GM12892 (cell line): Measurements from ENCODE around the gene GDPD5.

Experiments used
- DNase-seq: peaks from one replicate; pipeline ENCODE4 v3.0.0; 2011; ENCODE audit not compliant: insufficient read length
- FAIRE-seq: peaks from 2 replicates; lab custom pipeline; 2011; peaks lifted over from hg19 to GRCh38; lab: Jason Lieb, UNC
- POLR2A ChIP-seq: IDR thresholded peaks from 2 replicates; pipeline ENCODE4 v1.6.1; 2011; ENCODE audit warnings: low read depth, low read length, control low read depth
- POLR2AphosphoS5 ChIP-seq: IDR thresholded peaks from 2 replicates; pipeline ENCODE4 v1.6.1; 2011; ENCODE audit warnings: low read depth, low read length, control low read depth
- TAF1 ChIP-seq: IDR thresholded peaks from 2 replicates; pipeline ENCODE4 v1.6.1; 2011; ENCODE audit warnings: low read depth, mild to moderate bottlenecking, control low read depth, low read length, borderline replicate concordance

GDPD5 gene

GRCh38 chr11:75450826-75451821 is 74.6 kb downstream of the GDPD5 start:
- FAIRE-seq (no peak), DNase-seq (peak; percentile 52)
- TF ChIP-seq POLR2AphosphoS5 (no peak), POLR2A (no peak), TAF1 (no peak)

- TF ChIP-seq POLR2AphosphoS5, result no peak
- TF ChIP-seq TAF1, result no peak
- TF ChIP-seq POLR2A, result no peak
- DNase-seq, result no peak
- FAIRE-seq, result no peak
These were observed 75.5 kb downstream of the GDPD5 start for GRCh38 chr11:75450236-75450635.

GRCh38 chr11:75449776-75450175 is 76.0 kb downstream of the GDPD5 start:
- FAIRE-seq, result no peak
- TF ChIP-seq POLR2A (no peak), POLR2AphosphoS5 (no peak), TAF1 (no peak)
- no peak for DNase-seq

DNA sequence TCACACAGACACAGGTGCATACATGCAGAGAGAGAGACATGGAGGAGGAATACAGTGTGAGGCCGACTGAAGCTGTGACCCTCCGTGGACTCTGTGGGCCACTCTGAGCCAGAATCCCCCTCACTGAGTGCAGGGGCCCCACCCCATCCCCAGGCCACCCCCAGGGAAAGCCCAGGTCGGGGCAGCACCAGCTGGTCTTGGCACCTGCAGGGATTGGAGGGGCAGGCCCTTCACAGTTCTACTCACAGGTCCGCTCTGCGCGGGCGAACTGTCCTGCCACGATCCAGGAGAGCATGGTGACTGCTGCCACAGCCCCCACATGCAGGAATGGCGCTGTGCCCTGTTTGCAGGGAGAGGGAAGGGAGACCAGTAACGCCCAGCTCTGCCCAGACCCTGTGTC is 76.5 kb downstream of the GDPD5 start:
- TF ChIP-seq TAF1, result no peak
- TF ChIP-seq POLR2AphosphoS5, result no peak
- TF ChIP-seq POLR2A, result no peak
- no peak for DNase-seq
- FAIRE-seq, result no peak

GRCh38 chr11:75447415-75447814 is 78.3 kb downstream of the GDPD5 start:
- DNase-seq (no peak), FAIRE-seq (no peak)
- TF ChIP-seq TAF1 (no peak), POLR2AphosphoS5 (no peak), POLR2A (no peak)

DNA sequence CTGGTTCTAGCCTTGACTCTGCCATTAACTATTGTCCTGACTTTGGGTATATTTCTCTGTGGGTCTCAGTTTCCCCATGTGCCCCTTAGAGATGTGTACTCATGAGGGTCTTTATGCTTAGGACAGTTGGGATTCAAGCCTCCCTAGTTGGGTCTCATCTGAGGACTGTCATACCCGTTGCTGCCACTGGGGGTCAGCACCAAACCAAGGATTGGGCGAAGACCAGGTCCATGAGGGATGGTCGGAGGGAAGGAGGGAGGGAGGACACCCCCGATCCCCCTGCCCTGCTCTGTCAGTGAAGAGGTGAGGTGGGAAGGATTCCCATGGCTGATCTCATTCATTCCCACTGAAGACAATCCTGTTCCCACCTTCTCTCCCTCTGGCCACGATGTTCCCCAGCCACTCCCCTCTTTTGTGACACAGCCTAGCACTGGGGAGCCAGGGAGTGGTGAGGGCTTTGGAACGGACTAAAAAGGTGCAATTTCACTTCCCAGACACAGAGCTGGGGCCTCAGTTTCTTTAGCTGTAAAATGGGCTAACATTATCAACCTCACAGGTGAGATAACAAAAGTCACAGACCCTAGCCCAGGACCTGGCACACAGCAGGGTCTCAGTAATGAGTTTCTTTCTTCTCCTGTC is 80.3 kb downstream of the GDPD5 start:
- peak; percentile 71 for DNase-seq
- peak; percentile 95 for FAIRE-seq
- no peak for TF ChIP-seq TAF1

- DNase-seq (no peak), FAIRE-seq (no peak)
- TF ChIP-seq POLR2A, result no peak
- no peak for TF ChIP-seq TAF1
- no peak for TF ChIP-seq POLR2AphosphoS5
These were observed 82.7 kb downstream of the GDPD5 start for GRCh38 chr11:75443043-75443442.

GRCh38 chr11:75442161-75442885 is 83.4 kb downstream of the GDPD5 start:
- TF ChIP-seq TAF1 (no peak), POLR2AphosphoS5 (no peak)
- DNase-seq (no peak), FAIRE-seq (no peak)

DNA sequence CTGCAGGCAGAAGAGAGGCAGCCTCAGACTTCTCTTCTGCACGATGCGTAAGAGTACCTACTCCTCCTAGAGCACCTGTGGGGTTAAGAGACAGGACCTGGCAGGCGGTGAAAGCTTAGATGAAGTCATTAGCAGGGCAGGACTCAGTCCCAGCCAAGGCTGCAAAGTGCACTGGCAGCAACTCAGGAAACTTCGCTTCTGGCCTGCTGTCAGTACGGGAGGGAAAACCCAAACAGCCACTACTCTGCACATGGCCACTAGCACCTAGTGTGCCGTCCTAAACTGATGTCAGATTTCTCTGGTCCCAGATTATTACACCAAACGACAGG is 84.0 kb downstream of the GDPD5 start:
- TF ChIP-seq POLR2A (no peak), POLR2AphosphoS5 (no peak), TAF1 (no peak)
- no peak for FAIRE-seq
- DNase-seq, result no peak

GRCh38 chr11:75440960-75441803 is 84.6 kb downstream of the GDPD5 start:
- FAIRE-seq (no peak), DNase-seq (no peak)
- TF ChIP-seq POLR2A (no peak), POLR2AphosphoS5 (no peak), TAF1 (no peak)

DNA sequence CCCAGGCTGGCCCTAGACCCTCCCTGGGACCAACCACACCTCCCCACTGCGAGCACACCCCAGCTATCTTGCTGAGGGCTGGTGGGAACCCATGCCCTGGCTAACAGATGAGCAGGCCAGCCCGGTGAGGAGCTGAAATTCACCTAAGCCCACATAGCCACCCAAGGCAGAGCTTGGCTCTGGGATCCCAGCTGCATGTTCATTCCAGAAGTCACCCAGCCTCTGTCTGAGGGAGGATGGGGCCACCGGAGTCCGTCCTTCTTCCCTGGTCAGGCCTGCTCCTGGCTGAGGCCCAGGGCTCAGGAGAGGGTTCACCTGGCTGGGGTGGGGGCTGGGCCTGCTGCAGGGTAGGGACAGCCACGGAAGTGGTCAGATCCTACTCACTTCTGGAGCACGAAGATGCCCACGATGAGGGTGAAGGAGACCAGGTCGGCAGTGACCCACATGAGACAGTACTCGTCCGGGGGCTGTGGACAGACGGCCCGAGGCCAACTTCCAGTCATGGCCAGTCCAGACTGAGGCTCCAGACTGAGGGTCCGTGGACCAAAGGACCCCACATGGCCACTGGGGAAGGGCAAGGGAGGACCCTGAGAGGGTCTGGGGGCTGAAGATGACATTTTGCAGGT is 86.1 kb downstream of the GDPD5 start:
- no peak for FAIRE-seq

More for the DNA sequence above, 86.1 kb downstream of the GDPD5 start:
- TF ChIP-seq POLR2AphosphoS5, result no peak
- no peak for TF ChIP-seq TAF1
- no peak for TF ChIP-seq POLR2A
- DNase-seq, result no peak
